Measurements from ENCODE around the gene HPS4.
"Not testable (repeated sequence)": the region's sequence is repeated elsewhere in the genome, so short reads cannot be mapped to it uniquely, and the experiment has no call there.

Gene HPS4

GRCh38 chr22:26409719-26410335 lies 73.8 kb downstream of the HPS4 start:
- no peak for DNase-seq (ENCODE audit: low spot score)

GRCh38 chr22:26408562-26409220 lies 74.9 kb downstream of the HPS4 start:
- DNase-seq (ENCODE audit: low spot score), result not testable (repeated sequence)

GRCh38 chr22:26406118-26406517 lies 77.5 kb downstream of the HPS4 start:
- no peak for DNase-seq (ENCODE audit: low spot score)

GRCh38 chr22:26404851-26405421 lies 78.6 kb downstream of the HPS4 start:
- DNase-seq (ENCODE audit: low spot score), result no peak

GRCh38 chr22:26401726-26402125 lies 81.9 kb downstream of the HPS4 start:
- DNase-seq (ENCODE audit: low spot score), result no peak

Data from germinal center (tissue), 1 donor.